ENCODE data around the gene PBRM1. TPM values are rescaled to one million over a fixed set of nuclear protein-coding genes. Genes with fewer than 3 reads are reported as not detected.

PBRM1 gene
- total RNA-seq, 4 donors from 2014 or later: 60.3 to 335 (median 134) TPM

- no peak overlapping the region for H3K27ac ChIP-seq
- H3K9me3 ChIP-seq: no peaks in the 10 kb centered on the region
- no peak for TF ChIP-seq EP300 (IDR thresholded peaks at IDR 0.05; ENCODE audit: low read depth)
- TF ChIP-seq POLR2AphosphoS5 (IDR thresholded peaks at IDR 0.05): no peak
- no peak for TF ChIP-seq POLR2A (IDR thresholded peaks at IDR 0.05)
- TF ChIP-seq CTCF (IDR thresholded peaks at IDR 0.05): no peak
- H3K4me1 ChIP-seq: no peaks in the 10 kb centered on the region
- in situ Hi-C loops (cut with MboI; ENCODE audit: low pct_ligation_motif_present in 1 of 4, low pct_unique_long_range_greater_than_20kb in 1 of 4, low sequenced_read_pairs in 3 of 4) (no loop called here), intact Hi-C loops (cut with DNase I; ENCODE audit: low total_unique reads) (no loop called here)
- WGBS, 2 donors (ENCODE audit: low coverage in 1 of 2): 63% methylated on average over 23 of the region's 23 CpGs; no CpG with 5 or more reads in 1 of the 2 donors
- no peaks in the 10 kb centered on the region for H3K27me3 ChIP-seq
- DNase-seq: no peak
- no peak overlapping the region for H3K4me3 ChIP-seq
- no peaks in the 10 kb centered on the region for H3K36me3 ChIP-seq
Measured at GRCh38 chr3:52503788-52504424, 181.8 kb downstream of the PBRM1 start.

- intact Hi-C loops (cut with DNase I; ENCODE audit: low total_unique reads) (no loop called here), in situ Hi-C loops (cut with MboI; ENCODE audit: low pct_ligation_motif_present in 1 of 4, low pct_unique_long_range_greater_than_20kb in 1 of 4, low sequenced_read_pairs in 3 of 4) (no loop called here)
- TF ChIP-seq POLR2A (IDR thresholded peaks at IDR 0.05) (no peak), CTCF (IDR thresholded peaks at IDR 0.05) (no peak), EP300 (IDR thresholded peaks at IDR 0.05; ENCODE audit: low read depth) (no peak), POLR2AphosphoS5 (IDR thresholded peaks at IDR 0.05) (no peak)
- Histone ChIP-seq H3K9me3 (no peaks in the 10 kb centered on the region), H3K27ac (no peak overlapping the region), H3K27me3 (no peaks in the 10 kb centered on the region), H3K4me1 (no peaks in the 10 kb centered on the region), H3K4me3 (no peak overlapping the region), H3K36me3 (no peaks in the 10 kb centered on the region)
- 96% methylated on average over 11 of the region's 11 CpGs; no CpG with 5 or more reads in 1 of the 2 donors for WGBS, 2 donors (ENCODE audit: low coverage in 1 of 2)
- no peak for DNase-seq
Measured at GRCh38 chr3:52502808-52503350, 182.8 kb downstream of the PBRM1 start.

GRCh38 chr3:52502001-52502400 lies 183.7 kb downstream of the PBRM1 start:
- Histone ChIP-seq H3K27ac (no peak overlapping the region), H3K27me3 (no peaks in the 10 kb centered on the region), H3K4me1 (peaks cover 0 to 3% (median 0%) of the 10 kb centered on the region in 4 donors), H3K4me3 (no peak overlapping the region), H3K36me3 (no peaks in the 10 kb centered on the region), H3K9me3 (no peaks in the 10 kb centered on the region)
- TF ChIP-seq EP300 (IDR thresholded peaks at IDR 0.05; ENCODE audit: low read depth) (no peak), CTCF (IDR thresholded peaks at IDR 0.05) (no peak), POLR2A (IDR thresholded peaks at IDR 0.05) (no peak), POLR2AphosphoS5 (IDR thresholded peaks at IDR 0.05) (no peak)
- in situ Hi-C loops (cut with MboI; ENCODE audit: low pct_ligation_motif_present in 1 of 4, low pct_unique_long_range_greater_than_20kb in 1 of 4, low sequenced_read_pairs in 3 of 4) (no loop called here), intact Hi-C loops (cut with DNase I; ENCODE audit: low total_unique reads) (no loop called here)
- WGBS, 2 donors (ENCODE audit: low coverage in 1 of 2): 89 to 100% methylated on average over 2 to 7 of the region's 11 CpGs
- DNase-seq: no peak

DNA sequence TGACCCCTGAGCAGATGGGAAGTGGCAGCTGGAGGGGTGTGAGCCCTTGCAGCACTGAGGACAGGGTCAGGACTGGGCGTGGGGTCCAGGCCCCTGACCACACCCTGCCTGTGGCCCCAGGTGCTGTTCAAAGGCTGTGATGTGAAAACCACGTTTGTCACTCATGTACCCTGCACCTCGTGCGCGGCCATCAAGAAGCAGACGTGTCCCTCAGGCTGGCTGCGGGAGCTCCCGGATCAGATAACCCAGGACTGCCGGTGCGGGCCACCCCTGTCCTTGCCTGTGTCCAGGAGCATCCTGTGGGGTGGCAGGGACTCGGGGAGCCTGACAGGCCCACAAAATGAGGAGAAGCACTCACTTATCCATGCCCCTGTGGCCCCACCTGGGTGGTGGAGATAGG lies 184.7 kb downstream of the PBRM1 start:
- WGBS, 2 donors (ENCODE audit: low coverage in 1 of 2): 72% methylated on average over 11 of the region's 11 CpGs; no CpG with 5 or more reads in 1 of the 2 donors
- in situ Hi-C loops (cut with MboI; ENCODE audit: low pct_ligation_motif_present in 1 of 4, low pct_unique_long_range_greater_than_20kb in 1 of 4, low sequenced_read_pairs in 3 of 4): no loop called here

More for the DNA sequence above, 184.7 kb downstream of the PBRM1 start:
- intact Hi-C loops (cut with DNase I; ENCODE audit: low total_unique reads): no loop called here
- H3K27me3 ChIP-seq: no peaks in the 10 kb centered on the region
- no peak for DNase-seq
- H3K9me3 ChIP-seq: no peaks in the 10 kb centered on the region
- H3K4me3 ChIP-seq: no peak overlapping the region
- TF ChIP-seq CTCF (IDR thresholded peaks at IDR 0.05): no peak
- TF ChIP-seq EP300 (IDR thresholded peaks at IDR 0.05; ENCODE audit: low read depth): no peak
- no peak for TF ChIP-seq POLR2AphosphoS5 (IDR thresholded peaks at IDR 0.05)
- no peak for TF ChIP-seq POLR2A (IDR thresholded peaks at IDR 0.05)
- peaks cover 0 to 3% (median 0%) of the 10 kb centered on the region in 4 donors for H3K4me1 ChIP-seq
- no peaks in the 10 kb centered on the region for H3K36me3 ChIP-seq
- no peak overlapping the region for H3K27ac ChIP-seq
